Activated CD4-positive, alpha-beta T cell treated with anti-CD3 and anti-CD28 coated beads, Interleukin-2, amount 50 U/mL, for 4 hours (primary cell): ENCODE results near the gene GPR62.

ENCODE experiments used
- DNase-seq, 2 experiments: peaks; one replicate each; pipeline ENCODE4 v3.0.0-alpha.2; 2020

GPR62 gene

GRCh38 chr3:51994530-51994929 lies 39.3 kb downstream of the GPR62 start:
- DNase-seq, result no peak

GRCh38 chr3:51995346-51996163 lies 40.4 kb downstream of the GPR62 start, which contains the start of gene RPL29:
TSS of gene RPL29 (minus strand) at chr3:51995895. CDS start at chr3:51995461, 434 bp downstream.
- peak; percentile 90 for DNase-seq

GRCh38 chr3:51997172-51997571 lies 42.0 kb downstream of the GPR62 start:
- DNase-seq, result no peak

GRCh38 chr3:51997935-51998596 lies 42.9 kb downstream of the GPR62 start:
- no peak for DNase-seq

GRCh38 chr3:51998774-51999173 lies 43.6 kb downstream of the GPR62 start:
- DNase-seq, result no peak

GRCh38 chr3:51999846-52000245 lies 44.7 kb downstream of the GPR62 start:
- DNase-seq, result no peak

- peak; percentile 79 to 80 for DNase-seq
Observed at GRCh38 chr3:52001443-52001974, 46.3 kb downstream of the GPR62 start.

GRCh38 chr3:52002748-52003147 lies 47.6 kb downstream of the GPR62 start:
- no peak for DNase-seq

GRCh38 chr3:52004163-52004787 lies 49.1 kb downstream of the GPR62 start:
- DNase-seq, result no peak

- no peak for DNase-seq
Observed at GRCh38 chr3:52004906-52005395, 49.8 kb downstream of the GPR62 start.

- DNase-seq, result no peak
Observed at GRCh38 chr3:52005571-52005986, 50.4 kb downstream of the GPR62 start.

- no peak for DNase-seq
Observed at GRCh38 chr3:52006017-52006819, 51.0 kb downstream of the GPR62 start.

GRCh38 chr3:52006820-52007133 lies 51.6 kb downstream of the GPR62 start:
- no peak for DNase-seq
